HG02970 (cell line): ENCODE data around the gene SRP68.

Source experiments
- ATAC-seq: cut with Tn5 transposase; IDR thresholded peaks from one replicate; pipeline ENCODE4 v1.9.1; 2021; ENCODE audit warnings: mild to moderate bottlenecking, moderate library complexity, moderate number of reproducible peaks; ENCODE audit not compliant: unreplicated experiment, low FRiP score

SRP68 gene

DNA sequence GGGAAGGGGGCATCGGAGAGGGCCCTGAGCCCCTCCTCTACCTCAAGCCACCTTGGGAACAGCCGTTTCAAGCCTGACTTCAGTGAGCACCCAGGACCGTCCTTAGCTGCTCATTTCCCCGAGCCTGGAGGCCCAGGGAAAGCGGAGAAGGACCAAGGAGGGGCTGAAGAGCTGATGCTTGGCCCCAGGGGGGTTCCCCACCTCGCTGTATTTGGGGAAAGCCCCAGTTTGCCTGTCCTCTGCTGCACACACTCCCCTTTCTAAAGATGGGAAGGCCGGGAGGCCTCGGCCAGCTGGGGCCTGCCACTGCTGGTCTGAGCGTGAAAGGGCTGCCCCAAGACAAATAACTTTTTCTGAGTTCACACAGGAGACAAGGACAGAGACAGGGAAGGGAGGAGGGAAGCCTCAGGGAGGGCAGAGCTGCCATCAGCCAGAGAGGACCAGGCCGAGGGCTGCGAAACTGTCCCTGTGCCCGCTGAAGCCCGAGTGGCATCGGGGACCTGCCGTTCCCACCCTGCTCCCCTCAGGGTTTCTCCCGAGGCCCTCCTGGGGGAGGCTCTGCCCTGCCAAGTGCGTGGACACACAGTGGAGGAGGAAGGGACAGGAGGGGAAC is 18.3 kb upstream of the SRP68 start:
- no peak for ATAC-seq

DNA sequence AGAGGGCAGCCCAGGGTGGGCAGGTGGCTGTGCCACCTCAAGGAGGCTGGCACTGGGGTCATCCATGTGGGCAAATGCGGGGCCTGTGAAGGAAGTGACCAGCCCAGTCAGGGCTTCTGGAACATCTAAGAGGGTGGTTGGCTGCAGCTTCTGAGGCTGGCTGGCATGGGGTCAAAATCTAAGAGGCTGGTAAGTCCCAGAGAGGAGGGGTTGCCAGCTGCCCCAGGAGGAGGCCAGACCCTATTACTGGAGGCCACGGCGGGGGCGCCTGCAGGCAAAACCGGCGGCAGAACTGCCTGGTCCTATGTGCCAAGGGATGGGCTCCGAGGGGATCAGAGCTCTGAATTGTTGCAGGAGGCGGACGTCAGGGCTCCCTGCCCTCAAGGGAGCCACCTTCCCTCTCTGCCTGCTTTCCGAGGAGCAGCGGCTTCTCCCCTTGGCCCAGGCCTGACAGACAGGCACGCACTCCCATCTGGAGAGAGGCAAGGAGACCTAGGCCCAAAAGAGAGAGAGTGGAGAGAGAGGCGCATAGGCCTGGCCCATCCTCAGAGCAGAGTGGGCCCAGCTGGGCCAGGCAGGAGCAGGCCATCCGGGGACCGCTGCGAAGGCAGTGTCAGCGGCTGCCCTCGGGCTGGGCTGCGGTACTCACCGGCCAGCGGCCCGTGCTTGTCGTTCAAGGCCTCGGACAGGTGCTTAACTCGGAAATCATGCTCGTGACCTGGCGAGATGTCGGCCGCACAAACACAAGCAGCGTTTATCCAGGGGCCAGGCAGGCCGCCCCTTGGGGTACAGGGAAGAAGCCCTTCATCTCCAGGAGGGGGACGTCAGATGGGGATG is 17.6 kb upstream of the SRP68 start:
- ATAC-seq: no peak

GRCh38 chr17:76088868-76089576 is 16.7 kb upstream of the SRP68 start:
- ATAC-seq: no peak

- ATAC-seq: no peak
Measured at GRCh38 chr17:76088041-76088867, 15.9 kb upstream of the SRP68 start.

DNA sequence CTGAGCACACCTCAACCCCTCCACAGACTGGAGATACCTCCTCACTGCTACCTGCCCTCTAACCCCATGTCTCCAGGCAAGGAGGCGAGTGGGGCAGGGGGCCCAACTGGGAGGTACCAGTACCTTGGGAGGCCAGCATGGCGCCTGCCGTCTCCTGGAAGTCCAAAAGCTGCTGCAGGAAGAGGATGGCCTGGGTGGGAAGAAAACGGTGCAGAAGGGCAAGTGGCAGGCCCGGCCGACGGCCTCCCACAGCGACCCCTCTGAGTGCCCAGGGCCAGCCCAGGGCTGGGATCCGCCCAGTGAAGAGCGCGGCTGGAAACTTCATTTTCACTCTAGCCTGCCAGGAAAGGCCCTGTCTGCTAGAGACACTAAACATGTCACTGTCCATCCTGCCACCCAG is 15.2 kb upstream of the SRP68 start:
- no peak for ATAC-seq

DNA sequence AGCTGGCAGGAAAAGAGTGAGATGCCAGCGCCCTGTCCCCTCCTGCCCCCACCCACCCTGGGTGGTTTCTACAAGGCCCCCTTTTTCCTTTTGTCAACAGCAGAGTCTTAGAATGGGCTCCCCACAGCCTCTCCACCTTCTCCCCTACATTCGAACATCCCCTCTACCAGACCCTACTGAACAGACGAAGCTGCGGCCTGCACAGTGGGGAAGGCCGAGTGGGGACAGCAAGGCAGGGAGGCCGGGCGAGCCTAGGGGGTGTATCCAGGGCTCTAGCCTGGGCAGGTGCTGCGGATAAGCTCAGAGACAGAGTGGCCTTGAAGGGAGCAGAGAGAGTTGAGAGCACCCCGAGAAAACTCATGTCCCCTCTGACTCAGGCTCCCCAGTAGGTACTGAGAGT is 14.1 kb upstream of the SRP68 start:
- ATAC-seq: no peak

GRCh38 chr17:76085731-76086366 is 13.5 kb upstream of the SRP68 start:
- no peak for ATAC-seq

GRCh38 chr17:76085066-76085730 is 12.9 kb upstream of the SRP68 start:
- ATAC-seq: no peak

GRCh38 chr17:76083536-76084182 is 11.3 kb upstream of the SRP68 start:
- no peak for ATAC-seq

- ATAC-seq: no peak
Measured at GRCh38 chr17:76082326-76083251, 10.3 kb upstream of the SRP68 start.

DNA sequence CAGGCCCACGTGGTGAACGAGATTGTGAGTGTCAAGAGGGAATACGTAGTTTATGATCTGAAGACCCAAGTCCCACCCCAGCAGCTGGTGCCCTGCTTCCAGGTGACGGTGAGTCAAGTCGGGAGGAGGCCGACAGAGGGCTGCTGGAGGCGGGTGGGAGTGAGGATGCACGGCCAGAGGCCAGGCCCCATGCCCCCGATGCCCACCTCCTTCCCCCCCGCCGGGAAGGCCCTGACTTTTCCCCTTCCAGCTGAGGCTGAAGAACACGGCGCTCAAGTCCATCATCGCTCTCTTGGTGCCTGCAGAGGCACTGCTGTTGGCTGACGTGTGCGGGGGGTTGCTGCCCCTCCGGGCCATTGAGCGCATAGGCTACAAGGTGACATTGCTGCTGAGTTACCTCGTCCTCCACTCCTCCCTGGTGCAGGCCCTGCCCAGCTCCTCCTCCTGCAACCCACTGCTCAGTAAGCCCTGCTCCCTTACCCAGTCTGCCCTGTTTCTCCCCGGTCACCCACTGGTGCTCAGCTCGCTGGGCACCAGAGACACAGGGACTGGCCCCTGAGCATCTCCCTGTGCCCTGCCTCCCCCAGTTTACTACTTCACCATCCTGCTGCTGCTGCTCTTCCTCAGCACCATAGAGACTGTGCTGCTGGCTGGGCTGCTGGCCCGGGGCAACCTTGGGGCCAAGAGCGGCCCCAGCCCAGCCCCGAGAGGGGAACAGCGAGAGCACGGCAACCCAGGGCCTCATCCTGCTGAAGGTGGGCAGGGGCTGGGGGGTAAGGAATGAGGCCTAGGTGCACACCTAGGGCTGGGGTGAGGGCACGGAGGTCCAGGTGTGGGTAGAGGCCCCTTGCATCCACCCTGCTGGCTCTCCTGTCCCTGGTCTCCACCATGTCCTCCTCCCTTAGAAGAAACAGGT is 9.2 kb upstream of the SRP68 start:
- no peak for ATAC-seq

DNA sequence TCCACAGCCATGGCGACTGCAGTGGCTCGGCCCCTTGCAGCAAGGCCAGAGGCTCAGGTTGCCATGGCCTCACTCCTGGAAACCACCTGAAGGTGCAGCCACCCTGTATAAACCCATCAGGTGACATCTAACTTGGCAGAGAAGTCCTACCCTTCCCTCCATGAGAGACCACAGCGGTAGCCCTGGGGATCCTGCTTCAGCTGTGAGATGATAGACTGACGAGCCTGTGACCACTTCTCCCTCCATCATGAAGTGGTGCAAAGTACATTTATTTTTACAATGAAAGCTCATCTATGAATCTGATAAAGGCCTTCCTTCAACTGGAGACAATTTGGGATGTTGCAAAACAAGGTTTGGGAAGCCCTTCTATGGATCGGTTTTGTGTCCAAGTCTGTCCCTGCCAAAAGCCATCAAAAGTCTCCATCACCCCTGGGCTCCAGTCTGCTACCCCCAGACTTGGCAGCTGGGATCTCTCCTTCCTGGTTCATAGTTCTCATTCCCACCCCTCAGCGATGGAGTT is 8.5 kb upstream of the SRP68 start:
- no peak for ATAC-seq

DNA sequence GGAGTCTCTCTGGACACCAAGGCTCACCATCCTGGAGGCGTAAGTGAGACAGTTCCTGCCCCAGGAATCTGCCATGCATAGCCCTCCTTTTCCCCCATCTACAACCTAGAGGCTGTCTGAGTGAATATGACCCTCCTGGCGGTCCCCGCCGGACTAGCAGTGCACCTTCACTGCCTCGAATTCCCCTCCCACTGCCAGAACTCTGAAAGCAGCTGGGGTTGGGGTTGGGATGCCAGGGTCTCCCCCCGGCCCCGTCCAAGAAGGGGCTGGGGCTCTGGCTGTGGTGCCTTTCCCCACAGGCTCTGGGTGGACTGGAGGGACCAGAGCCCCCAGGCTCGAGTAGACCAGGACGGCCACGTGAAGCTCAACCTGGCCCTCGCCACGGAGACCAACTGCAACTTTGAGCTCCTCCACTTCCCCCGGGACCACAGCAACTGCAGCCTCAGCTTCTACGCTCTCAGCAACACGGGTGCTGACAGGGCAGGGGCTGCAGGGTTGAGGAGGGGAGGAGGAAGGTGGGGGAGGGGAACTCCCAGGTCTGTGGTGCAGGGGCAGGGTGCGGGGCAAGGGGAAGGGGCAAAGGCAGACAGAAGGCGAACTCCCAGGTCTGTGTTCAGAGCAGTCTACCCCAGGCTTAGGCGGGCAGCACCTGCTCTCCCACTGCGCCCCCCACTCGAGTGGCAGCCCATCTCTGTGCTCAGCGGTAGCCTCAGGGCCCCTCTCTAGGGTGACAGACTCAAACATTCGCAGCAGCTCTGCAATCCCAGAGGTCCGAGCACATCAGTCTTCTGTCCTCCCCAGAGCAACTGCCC is 7.8 kb upstream of the SRP68 start:
- no peak for ATAC-seq

GRCh38 chr17:76079535-76079955 is 7.2 kb upstream of the SRP68 start:
- no peak for ATAC-seq

- no peak for ATAC-seq
Measured at GRCh38 chr17:76078860-76079534, 6.7 kb upstream of the SRP68 start, which contains the start of gene ZACN. Gene ZACN (plus strand): TSS chr17:76079182. CDS start chr17:76079265, 83 bp downstream.
